ENCODE measurements around the gene GNB2.
"Not testable (repeated sequence)": the region's sequence is repeated elsewhere in the genome, so short reads cannot be mapped to it uniquely, and the experiment has no call there.

Gene GNB2

GRCh38 chr7:100696123-100696521 lies 22.6 kb downstream of the GNB2 start:
- no peak for DNase-seq (ENCODE audit: low read depth)

GRCh38 chr7:100699018-100699417 lies 25.5 kb downstream of the GNB2 start:
- DNase-seq (ENCODE audit: low read depth) = no peak

GRCh38 chr7:100701089-100701488 lies 27.5 kb downstream of the GNB2 start:
- DNase-seq (ENCODE audit: low read depth) = not testable (repeated sequence)

- no peak for DNase-seq (ENCODE audit: low read depth)
Observed at GRCh38 chr7:100705320-100705752, 31.8 kb downstream of the GNB2 start.

- DNase-seq (ENCODE audit: low read depth) = peak; percentile 93
Observed at GRCh38 chr7:100705753-100706671, 32.5 kb downstream of the GNB2 start, which contains the start of gene POP7. Gene POP7, plus strand, starts transcription at chr7:100706121. Its CDS starts 710 bp downstream, at chr7:100706831.

- no peak for DNase-seq (ENCODE audit: low read depth)
Observed at GRCh38 chr7:100706672-100707311, 33.3 kb downstream of the GNB2 start.

- DNase-seq (ENCODE audit: low read depth) = no peak
Observed at GRCh38 chr7:100708395-100708794, 34.9 kb downstream of the GNB2 start.

GRCh38 chr7:100710452-100710851 lies 36.9 kb downstream of the GNB2 start:
- DNase-seq (ENCODE audit: low read depth) = no peak

- DNase-seq (ENCODE audit: low read depth) = no peak
Observed at GRCh38 chr7:100711369-100711768, 37.8 kb downstream of the GNB2 start.

- no peak for DNase-seq (ENCODE audit: low read depth)
Observed at GRCh38 chr7:100714725-100715124, 41.2 kb downstream of the GNB2 start.

GRCh38 chr7:100717073-100717472 lies 43.5 kb downstream of the GNB2 start:
- DNase-seq (ENCODE audit: low read depth) = not testable (repeated sequence)

GRCh38 chr7:100719523-100720278 lies 46.2 kb downstream of the GNB2 start:
- DNase-seq (ENCODE audit: low read depth) = peak; percentile 27

- DNase-seq (ENCODE audit: low read depth) = no peak
Observed at GRCh38 chr7:100720279-100720670, 46.7 kb downstream of the GNB2 start, which contains the start of gene EPO. Gene EPO, plus strand, starts transcription at chr7:100720468. Its CDS starts 513 bp downstream, at chr7:100720981.

- DNase-seq (ENCODE audit: low read depth) = no peak
Observed at GRCh38 chr7:100720671-100721504, 47.3 kb downstream of the GNB2 start.

GRCh38 chr7:100721505-100721812 lies 47.9 kb downstream of the GNB2 start:
- no peak for DNase-seq (ENCODE audit: low read depth)

GRCh38 chr7:100722480-100723212 lies 49.1 kb downstream of the GNB2 start:
- DNase-seq (ENCODE audit: low read depth) = no peak

- DNase-seq (ENCODE audit: low read depth) = no peak
Observed at GRCh38 chr7:100723732-100724275, 50.3 kb downstream of the GNB2 start.

- not testable (repeated sequence) for DNase-seq (ENCODE audit: low read depth)
Observed at GRCh38 chr7:100724364-100724763, 50.8 kb downstream of the GNB2 start.

- peak; percentile 69 for DNase-seq (ENCODE audit: low read depth)
Observed at GRCh38 chr7:100726996-100727761, 53.6 kb downstream of the GNB2 start.

GRCh38 chr7:100728196-100728595 lies 54.7 kb downstream of the GNB2 start:
- DNase-seq (ENCODE audit: low read depth) = no peak
